PC-3 (cell line): Measurements from ENCODE around the gene CHMP2A. TPM values are rescaled to one million over a fixed set of nuclear protein-coding genes. Genes with fewer than 3 reads are reported as not detected.
"Not testable (repeated sequence)": the region's sequence is repeated elsewhere in the genome, so short reads cannot be mapped to it uniquely, and the experiment has no call there.

Experiments
- ATAC-seq: fragments of 200-7000 bp; cut with Tn5 transposase; 2 replicates; pipeline ENCODE4 v1.9.1; 2020; ENCODE audit warnings: mild to moderate bottlenecking, moderate library complexity
- BruUV-seq: library from RNA; stranded (reverse); fragments of 400-500 nt; replicated peaks from 2 replicates; lab custom pipeline; 2021; lab: Mats Ljungman, UMichigan
- CTCF ChIA-PET: fragments of 300-600 bp; sonication (Branson Sonifier 250); formaldehyde crosslinking; loops from one replicate; lab custom pipeline; 2022; ENCODE audit warnings: antibody characterized with exemption; lab: Charles Lee
- POLR2A ChIA-PET: fragments of 300-600 bp; sonication (Branson Sonifier 250); formaldehyde crosslinking; loops from one replicate; lab custom pipeline; 2022; ENCODE audit warnings: antibody characterized with exemption; ENCODE audit not compliant: unreplicated experiment; lab: Charles Lee
- DNase-seq: peaks from one replicate; pipeline ENCODE4 v3.0.0-alpha.2; 2015
- H2AFZ ChIP-seq: fragments of 300-600 bp; sonication (generic); 2 replicates; pipeline ENCODE4 v1.6.0; 2016; ENCODE audit warnings: antibody characterized with exemption, low read length
- H3F3A ChIP-seq: fragments of 300-600 bp; sonication (generic); one replicate; pipeline ENCODE4 v1.6.0; 2017; ENCODE audit warnings: antibody characterized with exemption, low read length, control low read depth, mild to moderate bottlenecking; ENCODE audit not compliant: unreplicated experiment
- H3K27ac ChIP-seq: fragments of 300-600 bp; sonication (generic); 2 replicates; pipeline ENCODE4 v1.5.1; 2016; ENCODE audit warnings: mild to moderate bottlenecking, low read length
- H3K27me3 ChIP-seq: fragments of 300-600 bp; sonication (generic); 2 replicates; pipeline ENCODE4 v1.6.1; 2016; ENCODE audit warnings: low read length, mixed read lengths
- H3K36me3 ChIP-seq: fragments of 300-600 bp; sonication (generic); 2 replicates; pipeline ENCODE4 v1.6.1; 2016; ENCODE audit warnings: low read depth, mixed run types, low read length, mixed read lengths
- H3K4me1 ChIP-seq: fragments of 300-600 bp; sonication (generic); 2 replicates; pipeline ENCODE4 v1.5.1; 2016; ENCODE audit warnings: low read length; ENCODE audit not compliant: insufficient read depth
- H3K4me2 ChIP-seq: fragments of 300-600 bp; sonication (generic); 2 replicates; pipeline ENCODE4 v1.6.0; 2016; ENCODE audit warnings: low read length
- H3K4me3 ChIP-seq: fragments of 300-600 bp; sonication (generic); 2 replicates; pipeline ENCODE4 v1.5.1; 2016; ENCODE audit warnings: mild to moderate bottlenecking, low read length, mixed read lengths
- H3K79me2 ChIP-seq: fragments of 300-600 bp; sonication (generic); 2 replicates; pipeline ENCODE4 v1.6.1; 2017; ENCODE audit warnings: low read length, mixed read lengths
- H3K9ac ChIP-seq: fragments of 300-600 bp; sonication (generic); 2 replicates; pipeline ENCODE4 v1.6.0; 2016; ENCODE audit warnings: mild to moderate bottlenecking, low read length
- H3K9me2 ChIP-seq: fragments of 300-600 bp; sonication (generic); replicated peaks from 2 replicates; pipeline ENCODE4 v1.6.1; 2016; ENCODE audit warnings: mixed run types, low read length, mixed read lengths
- H3K9me3 ChIP-seq: fragments of 300-600 bp; sonication (generic); 2 replicates; pipeline ENCODE4 v1.6.1; 2016; ENCODE audit warnings: low read length, mixed read lengths
- H4K20me1 ChIP-seq: fragments of 300-600 bp; sonication (generic); 2 replicates; pipeline ENCODE4 v1.6.1; 2016; ENCODE audit warnings: low read length, mixed read lengths
- CTCF ChIP-seq: fragments of 300-600 bp; sonication (generic); conservative IDR thresholded peaks from 2 replicates; pipeline ENCODE4 v1.5.1; 2017; ENCODE audit warnings: antibody characterized with exemption, low read depth, mild to moderate bottlenecking, low read length
- EZH2 ChIP-seq: fragments of 300-600 bp; sonication (generic); IDR thresholded peaks from one replicate; pipeline ENCODE4 v1.6.1; 2017; ENCODE audit warnings: antibody characterized with exemption, mild to moderate bottlenecking, low read length; ENCODE audit not compliant: unreplicated experiment
- EZH2phosphoT487 ChIP-seq: fragments of 300-600 bp; sonication (generic); IDR thresholded peaks from 2 replicates; pipeline ENCODE4 v1.6.1; 2018; ENCODE audit warnings: mild to moderate bottlenecking, antibody characterized with exemption, low read length, borderline replicate concordance
- intact Hi-C: fragments of 100-400 bp; cut with micrococcal nuclease; formaldehyde crosslinking; loops from 2 replicates; pipeline ENCODE4 v1.9.0; 2023
- total RNA-seq: library from RNA; depleted of rRNA; stranded (reverse); fragments of >200 nt; gene quantifications from 2 replicates; pipeline ENCODE4 v1.2.3, GENCODE V29; 2014

Gene CHMP2A
- total RNA-seq, 1 experiment from 2014 or later, result 220 TPM

- no peak overlapping the region for H3K4me2 ChIP-seq
- peaks cover 2% of the 10 kb centered on the region for H3K36me3 ChIP-seq
- ChIA-PET CTCF (no interaction called here), POLR2A (no interaction called here)
- TF ChIP-seq EZH2 (no peak), EZH2phosphoT487 (no peak), CTCF (no peak)
- peaks cover 6% of the 10 kb centered on the region for H3K4me1 ChIP-seq
- intact Hi-C loops, result no loop called here
- H2AFZ ChIP-seq, result no peak overlapping the region
- H3K27me3 ChIP-seq, result no peaks in the 10 kb centered on the region
- no peaks in the 10 kb centered on the region for H3K9me2 ChIP-seq
- ATAC-seq (no peak), DNase-seq (no peak)
- no peaks in the 10 kb centered on the region for H4K20me1 ChIP-seq
- H3K4me3 ChIP-seq, result no peak overlapping the region
- no peak overlapping the region for H3K27ac ChIP-seq
- peaks cover 22% of the 10 kb centered on the region; the same call in 1 of the 2 replicates for H3K79me2 ChIP-seq
- H3K9ac ChIP-seq, result no peak overlapping the region
- H3F3A ChIP-seq, result no peaks in the 10 kb centered on the region
- H3K9me3 ChIP-seq, result no peaks in the 10 kb centered on the region
- no TSS peak for BruUV-seq
Observed at GRCh38 chr19:58579473-58580142, 24.7 kb upstream of the CHMP2A start.

- no peaks in the 10 kb centered on the region for H4K20me1 ChIP-seq
- no peaks in the 10 kb centered on the region for H3K9me2 ChIP-seq
- H2AFZ ChIP-seq, result no peak overlapping the region
- ChIA-PET POLR2A (no interaction called here), CTCF (no interaction called here)
- DNase-seq, result no peak
- H3F3A ChIP-seq, result no peaks in the 10 kb centered on the region
- BruUV-seq, result no TSS peak
- ATAC-seq, result no peak
- no peak overlapping the region for H3K27ac ChIP-seq
- peaks cover 22% of the 10 kb centered on the region; the same call in 1 of the 2 replicates for H3K79me2 ChIP-seq
- peaks cover 16% of the 10 kb centered on the region for H3K4me1 ChIP-seq
- no peak overlapping the region for H3K9ac ChIP-seq
- H3K27me3 ChIP-seq, result no peaks in the 10 kb centered on the region
- H3K36me3 ChIP-seq, result peaks cover 2% of the 10 kb centered on the region
- TF ChIP-seq CTCF (no peak), EZH2 (no peak), EZH2phosphoT487 (no peak)
- intact Hi-C loops, result no loop called here
- H3K4me2 ChIP-seq, result no peak overlapping the region
- no peaks in the 10 kb centered on the region for H3K9me3 ChIP-seq
- H3K4me3 ChIP-seq, result no peak overlapping the region
Observed at GRCh38 chr19:58578012-58578925, 23.4 kb upstream of the CHMP2A start.

- H3K27me3 ChIP-seq, H3K27ac ChIP-seq, H3K4me2 ChIP-seq, H3F3A ChIP-seq, H3K4me3 ChIP-seq, intact Hi-C loops, H3K9me2 ChIP-seq, H3K9me3 ChIP-seq, H4K20me1 ChIP-seq, BruUV-seq, H2AFZ ChIP-seq, ATAC-seq, H3K36me3 ChIP-seq, CTCF ChIA-PET, H3K9ac ChIP-seq, POLR2A ChIA-PET, DNase-seq: not testable (repeated sequence)
- Histone ChIP-seq H3K79me2 (peaks cover 22% of the 10 kb centered on the region; the same call in 1 of the 2 replicates), H3K4me1 (peaks cover 16% of the 10 kb centered on the region)
Observed at GRCh38 chr19:58577581-58577980, 22.7 kb upstream of the CHMP2A start.
